PC-9 (cell line): ENCODE data around the gene SMOC2. TPM values are rescaled to one million over a fixed set of nuclear protein-coding genes. Genes with fewer than 3 reads are reported as not detected.

Experiments
- BruUV-seq: library from RNA; stranded (reverse); fragments of 400-500 nt; replicated peaks from 2 replicates; lab custom pipeline; 2021; lab: Mats Ljungman, UMichigan
- CTCF ChIA-PET: fragments of 300-600 bp; sonication (Branson Sonifier 250); formaldehyde crosslinking; loops from one replicate; lab custom pipeline; 2022; ENCODE audit warnings: antibody characterized with exemption; lab: Charles Lee
- POLR2A ChIA-PET: fragments of 300-600 bp; sonication (Branson Sonifier 250); formaldehyde crosslinking; loops from one replicate; lab custom pipeline; 2022; ENCODE audit warnings: antibody characterized with exemption; ENCODE audit not compliant: unreplicated experiment; lab: Charles Lee
- DNase-seq, 2 experiments: peaks; one replicate each; pipeline versions ENCODE4 v3.0.0 to v3.0.0-alpha.2; 2015 to 2022; ENCODE audit warnings: mixed read lengths in 1 of 2
- H2AFZ ChIP-seq: fragments of 200-600 bp; sonication (generic); 2 replicates; pipeline ENCODE4 v1.8.1; 2017; ENCODE audit warnings: antibody characterized with exemption
- H3F3A ChIP-seq: fragments of 200-600 bp; sonication (generic); 2 replicates; pipeline ENCODE4 v1.8.1; 2017; ENCODE audit warnings: antibody characterized with exemption, mild to moderate bottlenecking, low read depth; ENCODE audit not compliant: insufficient read depth
- H3K27ac ChIP-seq: fragments of 200-600 bp; sonication (generic); 2 replicates; pipeline ENCODE4 v1.6.1; 2016; ENCODE audit warnings: mixed run types
- H3K27me3 ChIP-seq: fragments of 200-600 bp; sonication (generic); 2 replicates; pipeline ENCODE4 v1.6.1; 2016; ENCODE audit warnings: low read depth, mixed run types; ENCODE audit not compliant: insufficient read depth
- H3K36me3 ChIP-seq: fragments of 200-600 bp; sonication (generic); 2 replicates; pipeline ENCODE4 v1.6.1; 2016; ENCODE audit warnings: low read depth, mixed run types
- H3K4me1 ChIP-seq: fragments of 200-600 bp; sonication (generic); replicated peaks from 2 replicates; pipeline ENCODE4 v1.6.1; 2016; ENCODE audit warnings: mixed run types; ENCODE audit not compliant: insufficient read depth
- H3K4me2 ChIP-seq: fragments of 200-600 bp; sonication (generic); 2 replicates; pipeline ENCODE4 v1.6.1; 2017; ENCODE audit warnings: mixed run types
- H3K4me3 ChIP-seq: fragments of 200-600 bp; sonication (generic); 2 replicates; pipeline ENCODE4 v1.6.1; 2016; ENCODE audit warnings: mixed run types
- H3K79me2 ChIP-seq: fragments of 200-600 bp; sonication (generic); 2 replicates; pipeline ENCODE4 v1.6.1; 2017; ENCODE audit warnings: low read depth, mixed run types
- H3K9me2 ChIP-seq: fragments of 200-600 bp; sonication (generic); 2 replicates; pipeline ENCODE4 v1.8.1; 2017; ENCODE audit warnings: mild to moderate bottlenecking; ENCODE audit not compliant: insufficient read depth
- H3K9me3 ChIP-seq: fragments of 200-600 bp; sonication (generic); 2 replicates; pipeline ENCODE4 v1.8.1; 2016; ENCODE audit warnings: low read depth; ENCODE audit not compliant: insufficient read depth
- H4K20me1 ChIP-seq: fragments of 200-600 bp; sonication (generic); 2 replicates; pipeline ENCODE4 v1.8.1; 2017; ENCODE audit not compliant: insufficient read depth
- CTCF ChIP-seq: fragments of 200-600 bp; sonication (generic); conservative IDR thresholded peaks from 2 replicates; pipeline ENCODE4 v1.6.1; 2017; ENCODE audit warnings: mixed run types, antibody characterized with exemption, mild to moderate bottlenecking, moderate library complexity
- EZH2 ChIP-seq: fragments of 200-600 bp; sonication (generic); IDR thresholded peaks from 2 replicates; pipeline ENCODE4 v1.8.0; 2017; ENCODE audit warnings: antibody characterized with exemption, low read depth
- intact Hi-C: fragments of 100-400 bp; cut with micrococcal nuclease; formaldehyde crosslinking; loops from one replicate; pipeline ENCODE4 v1.10.0; 2022; ENCODE audit not compliant: unreplicated experiment
- total RNA-seq: library from RNA; stranded (reverse); gene quantifications from 2 replicates; pipeline ENCODE4 v1.2.3, GENCODE V29; 2021

SMOC2 gene
- total RNA-seq, 1 experiment from 2014 or later, result not detected

GRCh38 chr6:168664956-168665355 lies 224.0 kb downstream of the SMOC2 start:
- H3K4me3 ChIP-seq, result no peak overlapping the region
- no peaks in the 10 kb centered on the region for H4K20me1 ChIP-seq
- no peaks in the 10 kb centered on the region for H3K27me3 ChIP-seq
- no peaks in the 10 kb centered on the region; the same call in 1 of the 2 replicates for H3K4me1 ChIP-seq
- H2AFZ ChIP-seq, result 0 out of 2 replicates have a peak overlapping the region, but pooled peaks have one; percentile 39
- H3K9me3 ChIP-seq, result no peaks in the 10 kb centered on the region
- ChIA-PET CTCF (no interaction called here), POLR2A (no interaction called here)
- TF ChIP-seq EZH2 (no peak), CTCF (no peak)
- H3K79me2 ChIP-seq, result no peaks in the 10 kb centered on the region
- DNase-seq, result no peak
- intact Hi-C loops, result no loop called here
- H3F3A ChIP-seq, result no peaks in the 10 kb centered on the region
- H3K27ac ChIP-seq, result no peak overlapping the region
- H3K36me3 ChIP-seq, result no peaks in the 10 kb centered on the region
- H3K9me2 ChIP-seq, result no peaks in the 10 kb centered on the region
- BruUV-seq, result no TSS peak
- no peak overlapping the region for H3K4me2 ChIP-seq

GRCh38 chr6:168666170-168666569 lies 225.2 kb downstream of the SMOC2 start:
- Histone ChIP-seq H3K4me2 (no peak overlapping the region), H3K27me3 (no peaks in the 10 kb centered on the region), H3K9me3 (no peaks in the 10 kb centered on the region), H3K27ac (no peak overlapping the region), H4K20me1 (no peaks in the 10 kb centered on the region), H3K4me3 (no peak overlapping the region), H3F3A (no peaks in the 10 kb centered on the region), H3K4me1 (no peaks in the 10 kb centered on the region; the same call in 1 of the 2 replicates), H2AFZ (no peak overlapping the region), H3K9me2 (no peaks in the 10 kb centered on the region), H3K79me2 (no peaks in the 10 kb centered on the region), H3K36me3 (no peaks in the 10 kb centered on the region)
- BruUV-seq, result no TSS peak
- DNase-seq, result no peak
- intact Hi-C loops, result no loop called here
- CTCF ChIA-PET, result no interaction called here
- TF ChIP-seq EZH2 (no peak), CTCF (no peak)
- POLR2A ChIA-PET, result no interaction called here

- CTCF ChIA-PET, result no interaction called here
Observed at GRCh38 chr6:168666699-168667427, 225.9 kb downstream of the SMOC2 start.

More at GRCh38 chr6:168666699-168667427, 225.9 kb downstream of the SMOC2 start:
- no peaks in the 10 kb centered on the region for H3K36me3 ChIP-seq
- H3K9me3 ChIP-seq, result no peaks in the 10 kb centered on the region
- POLR2A ChIA-PET, result no interaction called here
- H4K20me1 ChIP-seq, result no peaks in the 10 kb centered on the region
- H3K4me3 ChIP-seq, result no peak overlapping the region
- BruUV-seq, result no TSS peak
- H3F3A ChIP-seq, result no peaks in the 10 kb centered on the region
- H3K9me2 ChIP-seq, result no peaks in the 10 kb centered on the region
- H3K4me2 ChIP-seq, result no peak overlapping the region
- TF ChIP-seq CTCF (no peak), EZH2 (no peak)
- no peak overlapping the region for H2AFZ ChIP-seq
- intact Hi-C loops, result no loop called here
- no peak for DNase-seq
- H3K4me1 ChIP-seq, result no peaks in the 10 kb centered on the region; the same call in 1 of the 2 replicates
- no peaks in the 10 kb centered on the region for H3K79me2 ChIP-seq
- H3K27ac ChIP-seq, result no peak overlapping the region
- no peaks in the 10 kb centered on the region for H3K27me3 ChIP-seq
